OCI-LY7 (cell line): Measurements from ENCODE around the gene CDKN2C. TPM values are rescaled to one million over a fixed set of nuclear protein-coding genes. Genes with fewer than 3 reads are reported as not detected.

Experiments used
- BruUV-seq: library from RNA; stranded (reverse); fragments of 400-500 nt; replicated peaks from 2 replicates; lab custom pipeline; 2021; lab: Mats Ljungman, UMichigan
- CTCF ChIA-PET: fragments of 300-600 bp; sonication (Branson Sonifier 250); formaldehyde crosslinking; loops from one replicate; lab custom pipeline; 2022; ENCODE audit warnings: antibody characterized with exemption; ENCODE audit not compliant: unreplicated experiment; lab: Charles Lee
- POLR2A ChIA-PET: fragments of 300-600 bp; sonication (Branson Sonifier 250); formaldehyde crosslinking; loops from one replicate; lab custom pipeline; 2022; ENCODE audit warnings: antibody characterized with exemption; lab: Charles Lee
- DNase-seq: peaks from one replicate; pipeline ENCODE4 v3.0.0-alpha.2; 2015; ENCODE audit warnings: low spot score
- H2AFZ ChIP-seq: fragments of 200-600 bp; sonication (generic), shearing (Covaris generic); 2 replicates; pipeline ENCODE4 v1.6.1; 2014; ENCODE audit warnings: mild to moderate bottlenecking, antibody characterized with exemption, low read length, moderate library complexity
- H3K27ac ChIP-seq: fragments of 200-600 bp; sonication (generic); 2 replicates; pipeline ENCODE4 v1.5.1; 2014; ENCODE audit warnings: mixed run types, low read depth, mild to moderate bottlenecking, moderate library complexity, low read length, inconsistent platforms; ENCODE audit not compliant: poor library complexity, severe bottlenecking
- H3K36me3 ChIP-seq: fragments of 200-600 bp; sonication (generic); 2 replicates; pipeline ENCODE4 v1.6.1; 2014; ENCODE audit warnings: mild to moderate bottlenecking, antibody characterized with exemption, low read length, moderate library complexity, mixed read lengths; ENCODE audit not compliant: insufficient read depth
- H3K4me1 ChIP-seq: fragments of 200-600 bp; sonication (generic); 2 replicates; pipeline ENCODE4 v1.5.1; 2014; ENCODE audit warnings: mild to moderate bottlenecking, low read length; ENCODE audit not compliant: insufficient read depth, poor library complexity, severe bottlenecking
- H3K4me2 ChIP-seq: fragments of 200-600 bp; sonication (generic); 2 replicates; pipeline ENCODE4 v1.6.1; 2014; ENCODE audit warnings: mild to moderate bottlenecking, low read length
- H3K4me3 ChIP-seq: fragments of 200-600 bp; sonication (generic); 2 replicates; pipeline ENCODE4 v1.5.1; 2014; ENCODE audit warnings: mild to moderate bottlenecking, low read depth, low read length; ENCODE audit not compliant: poor library complexity, severe bottlenecking
- H3K79me2 ChIP-seq: fragments of 200-600 bp; sonication (generic); 2 replicates; pipeline ENCODE4 v1.6.1; 2016; ENCODE audit warnings: low read depth, mild to moderate bottlenecking, low read length, moderate library complexity, mixed read lengths; ENCODE audit not compliant: insufficient read depth
- H3K9me2 ChIP-seq: fragments of 200-600 bp; sonication (generic); 2 replicates; pipeline ENCODE4 v1.6.1; 2016; ENCODE audit warnings: mild to moderate bottlenecking, low read length, mixed read lengths; ENCODE audit not compliant: insufficient read depth
- H3K9me3 ChIP-seq: fragments of 200-600 bp; sonication (generic); 2 replicates; pipeline ENCODE4 v1.6.1; 2014; ENCODE audit warnings: mild to moderate bottlenecking, mixed run types, low read length, mixed read lengths
- H4K20me1 ChIP-seq: fragments of 200-600 bp; sonication (generic); 2 replicates; pipeline ENCODE4 v1.6.1; 2014; ENCODE audit warnings: mild to moderate bottlenecking, antibody characterized with exemption, low read length, moderate library complexity, mixed read lengths; ENCODE audit not compliant: insufficient read depth
- EZH2phosphoT487 ChIP-seq: fragments of 200-600 bp; sonication (generic); IDR thresholded peaks from 2 replicates; pipeline ENCODE4 v1.6.1; 2018; ENCODE audit warnings: low read depth, borderline replicate concordance, mild to moderate bottlenecking, mixed run types, antibody characterized with exemption, low read length, moderate library complexity, mixed read lengths
- intact Hi-C: fragments of 100-400 bp; cut with micrococcal nuclease; formaldehyde crosslinking; loops from one replicate; pipeline ENCODE4 v1.10.0; 2022; ENCODE audit not compliant: unreplicated experiment
- total RNA-seq, 2 experiments: library from RNA; depleted of rRNA in 1 of 2; stranded (reverse); fragments of >200 nt in 1 of 2; shearing (Covaris generic) in 1 of 2; gene quantifications; 2 replicates each; pipeline ENCODE4 v1.2.3, GENCODE V29; 2014 to 2022
- TF ChIP-seq, protein P1 (sequence below): fragments of 200-600 bp; sonication (generic); conservative IDR thresholded peaks from 2 replicates; pipeline ENCODE4 v1.5.1; 2014; ENCODE audit warnings: mild to moderate bottlenecking, antibody characterized with exemption, low read length, moderate library complexity, mixed read lengths

The CDKN2C gene
- total RNA-seq, 2 experiments from 2014 or later, result 46.6 to 71.0 TPM

DNA sequence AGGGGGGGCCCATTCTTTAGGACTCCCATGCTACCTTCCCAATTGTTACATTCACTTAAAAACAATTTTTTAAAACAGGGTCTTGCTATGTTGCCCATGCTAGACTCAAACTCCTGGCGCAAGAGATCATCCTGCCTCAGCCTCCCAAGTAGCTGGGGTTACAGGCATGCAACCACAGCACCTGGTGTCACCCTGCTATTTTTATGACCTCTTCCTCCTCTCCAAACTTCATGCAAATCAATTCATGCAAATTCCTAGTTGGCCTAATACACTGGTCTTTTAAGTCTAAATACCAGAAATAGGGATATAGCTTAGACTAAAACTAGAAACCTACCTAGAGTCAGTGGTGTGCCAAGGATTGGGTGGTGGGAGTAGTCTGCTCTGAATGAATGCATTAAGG, 30.1 kb downstream of the CDKN2C start:
- no peaks in the 10 kb centered on the region for H3K36me3 ChIP-seq
- TF ChIP-seq EZH2phosphoT487, result no peak
- TF ChIP-seq, protein P1, sequence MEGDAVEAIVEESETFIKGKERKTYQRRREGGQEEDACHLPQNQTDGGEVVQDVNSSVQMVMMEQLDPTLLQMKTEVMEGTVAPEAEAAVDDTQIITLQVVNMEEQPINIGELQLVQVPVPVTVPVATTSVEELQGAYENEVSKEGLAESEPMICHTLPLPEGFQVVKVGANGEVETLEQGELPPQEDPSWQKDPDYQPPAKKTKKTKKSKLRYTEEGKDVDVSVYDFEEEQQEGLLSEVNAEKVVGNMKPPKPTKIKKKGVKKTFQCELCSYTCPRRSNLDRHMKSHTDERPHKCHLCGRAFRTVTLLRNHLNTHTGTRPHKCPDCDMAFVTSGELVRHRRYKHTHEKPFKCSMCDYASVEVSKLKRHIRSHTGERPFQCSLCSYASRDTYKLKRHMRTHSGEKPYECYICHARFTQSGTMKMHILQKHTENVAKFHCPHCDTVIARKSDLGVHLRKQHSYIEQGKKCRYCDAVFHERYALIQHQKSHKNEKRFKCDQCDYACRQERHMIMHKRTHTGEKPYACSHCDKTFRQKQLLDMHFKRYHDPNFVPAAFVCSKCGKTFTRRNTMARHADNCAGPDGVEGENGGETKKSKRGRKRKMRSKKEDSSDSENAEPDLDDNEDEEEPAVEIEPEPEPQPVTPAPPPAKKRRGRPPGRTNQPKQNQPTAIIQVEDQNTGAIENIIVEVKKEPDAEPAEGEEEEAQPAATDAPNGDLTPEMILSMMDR, result no peak
- no peaks in the 10 kb centered on the region for H3K9me2 ChIP-seq
- no TSS peak for BruUV-seq
- peak overlapping the region; percentile 90 for H3K27ac ChIP-seq
- no peaks in the 10 kb centered on the region for H4K20me1 ChIP-seq
- DNase-seq, result peak; percentile 85
- peak overlapping the region; percentile 93 for H2AFZ ChIP-seq
- peaks cover 32% of the 10 kb centered on the region for H3K4me1 ChIP-seq
- ChIA-PET CTCF (interaction anchor here (1.0 kb wide), 1 partner anchor 55 kb away, joined by 3 read pairs; no protein-coding TSS in a partner anchor), POLR2A (interaction anchor here (0.5 to 1.7 kb wide), 11 partner anchors 21 to 1700 kb away, joined by 3 to 16 read pairs (median 4); partner anchors contain the start of gene CDKN2C)
- intact Hi-C loops, result loop anchor here (1.0 kb wide), 1 partner anchor 22 kb away; no protein-coding TSS in a partner anchor
- peaks cover 9% of the 10 kb centered on the region; the same call in 1 of the 2 replicates for H3K9me3 ChIP-seq
- peak overlapping the region; percentile 53 for H3K4me3 ChIP-seq
- H3K4me2 ChIP-seq, result peak overlapping the region; percentile 78
- H3K79me2 ChIP-seq, result no peaks in the 10 kb centered on the region

DNA sequence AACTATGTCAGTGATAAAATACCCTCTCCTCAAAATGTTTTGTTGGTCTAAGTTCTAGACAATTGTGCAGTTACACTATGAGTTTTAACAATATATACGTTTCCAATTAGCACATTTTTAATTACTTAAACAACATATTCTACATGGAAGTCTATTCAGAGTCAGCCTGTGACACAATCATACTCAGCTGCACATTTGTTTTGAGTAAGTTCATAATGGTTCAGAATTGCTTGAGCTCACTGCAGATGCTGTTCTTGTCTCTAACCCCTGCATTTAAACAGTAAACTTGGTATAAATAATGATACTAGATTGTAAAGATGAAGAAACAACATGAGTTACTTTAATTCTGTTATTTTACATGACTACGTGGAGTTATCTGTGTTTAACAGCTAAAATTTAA, 30.6 kb downstream of the CDKN2C start:
- Histone ChIP-seq H3K4me1 (peaks cover 32% of the 10 kb centered on the region), H3K79me2 (no peaks in the 10 kb centered on the region)
- POLR2A ChIA-PET, result interaction anchor here (0.5 to 1.7 kb wide), 9 partner anchors 21 to 130 kb away, joined by 3 to 16 read pairs (median 7); partner anchors contain the start of gene CDKN2C

More for the DNA sequence above, 30.6 kb downstream of the CDKN2C start:
- peaks cover 9% of the 10 kb centered on the region; the same call in 1 of the 2 replicates for H3K9me3 ChIP-seq
- H3K36me3 ChIP-seq, result no peaks in the 10 kb centered on the region
- H3K4me3 ChIP-seq, result peak overlapping the region; percentile 53
- intact Hi-C loops, result loop anchor here (1.0 kb wide), 1 partner anchor 22 kb away; no protein-coding TSS in a partner anchor
- TSS peak; percentile 37 for BruUV-seq
- DNase-seq, result peak; percentile 50
- peak overlapping the region; percentile 90 for H3K27ac ChIP-seq
- no peak for TF ChIP-seq EZH2phosphoT487
- TF ChIP-seq, protein P1, result no peak
- no peaks in the 10 kb centered on the region for H3K9me2 ChIP-seq
- no peaks in the 10 kb centered on the region for H4K20me1 ChIP-seq
- peak overlapping the region; percentile 93 for H2AFZ ChIP-seq
- H3K4me2 ChIP-seq, result peak overlapping the region; percentile 78
- CTCF ChIA-PET, result interaction anchor here (1.0 kb wide), 1 partner anchor 55 kb away, joined by 3 read pairs; no protein-coding TSS in a partner anchor
